GM18508 (cell line): ENCODE results near the gene ERICH3.
"Not testable (repeated sequence)": the region's sequence is repeated elsewhere in the genome, so short reads cannot be mapped to it uniquely, and the experiment has no call there.

Source experiments
- ATAC-seq: cut with Tn5 transposase; IDR thresholded peaks from one replicate; pipeline ENCODE4 v1.9.1; 2021; ENCODE audit warnings: moderate number of reproducible peaks; ENCODE audit not compliant: insufficient read depth, unreplicated experiment

Gene ERICH3

GRCh38 chr1:74681851-74682250 is 8.3 kb upstream of the ERICH3 start:
- no peak for ATAC-seq

GRCh38 chr1:74681449-74681848 is 7.9 kb upstream of the ERICH3 start:
- peak; percentile 88 for ATAC-seq

- ATAC-seq = peak; percentile 15
These were observed 7.4 kb upstream of the ERICH3 start for GRCh38 chr1:74681001-74681400.

GRCh38 chr1:74679811-74680210 is 6.2 kb upstream of the ERICH3 start:
- no peak for ATAC-seq

GRCh38 chr1:74677926-74678325 is 4.3 kb upstream of the ERICH3 start:
- no peak for ATAC-seq

- ATAC-seq = no peak
These were observed 871 bp upstream of the ERICH3 start for GRCh38 chr1:74674278-74675048.

- ATAC-seq = not testable (repeated sequence)
These were observed 2.7 kb downstream of the ERICH3 start for GRCh38 chr1:74670866-74671265.

GRCh38 chr1:74654708-74655107 is 18.9 kb downstream of the ERICH3 start:
- no peak for ATAC-seq

- ATAC-seq = peak; percentile 99
These were observed 20.9 kb downstream of the ERICH3 start for GRCh38 chr1:74652711-74653139.

GRCh38 chr1:74650561-74650960 is 23.0 kb downstream of the ERICH3 start:
- no peak for ATAC-seq

GRCh38 chr1:74641876-74642275 is 31.7 kb downstream of the ERICH3 start:
- no peak for ATAC-seq

- no peak for ATAC-seq
These were observed 32.4 kb downstream of the ERICH3 start for GRCh38 chr1:74641161-74641560.

GRCh38 chr1:74637296-74637695 is 36.3 kb downstream of the ERICH3 start:
- ATAC-seq = no peak

GRCh38 chr1:74629283-74629682 is 44.3 kb downstream of the ERICH3 start:
- ATAC-seq = no peak

GRCh38 chr1:74623716-74624115 is 49.9 kb downstream of the ERICH3 start:
- no peak for ATAC-seq

- no peak for ATAC-seq
These were observed 53.4 kb downstream of the ERICH3 start for GRCh38 chr1:74620242-74620641.

GRCh38 chr1:74618974-74619373 is 54.6 kb downstream of the ERICH3 start:
- ATAC-seq = no peak

- ATAC-seq = no peak
These were observed 59.7 kb downstream of the ERICH3 start for GRCh38 chr1:74613894-74614293.

- no peak for ATAC-seq
These were observed 61.7 kb downstream of the ERICH3 start for GRCh38 chr1:74611887-74612286.

GRCh38 chr1:74610961-74611360 is 62.6 kb downstream of the ERICH3 start:
- no peak for ATAC-seq

- no peak for ATAC-seq
These were observed 63.7 kb downstream of the ERICH3 start for GRCh38 chr1:74609810-74610371.

GRCh38 chr1:74596717-74597116 is 76.9 kb downstream of the ERICH3 start:
- ATAC-seq = no peak
